Measurements from ENCODE around the gene DCUN1D4.

DCUN1D4 gene

DNA sequence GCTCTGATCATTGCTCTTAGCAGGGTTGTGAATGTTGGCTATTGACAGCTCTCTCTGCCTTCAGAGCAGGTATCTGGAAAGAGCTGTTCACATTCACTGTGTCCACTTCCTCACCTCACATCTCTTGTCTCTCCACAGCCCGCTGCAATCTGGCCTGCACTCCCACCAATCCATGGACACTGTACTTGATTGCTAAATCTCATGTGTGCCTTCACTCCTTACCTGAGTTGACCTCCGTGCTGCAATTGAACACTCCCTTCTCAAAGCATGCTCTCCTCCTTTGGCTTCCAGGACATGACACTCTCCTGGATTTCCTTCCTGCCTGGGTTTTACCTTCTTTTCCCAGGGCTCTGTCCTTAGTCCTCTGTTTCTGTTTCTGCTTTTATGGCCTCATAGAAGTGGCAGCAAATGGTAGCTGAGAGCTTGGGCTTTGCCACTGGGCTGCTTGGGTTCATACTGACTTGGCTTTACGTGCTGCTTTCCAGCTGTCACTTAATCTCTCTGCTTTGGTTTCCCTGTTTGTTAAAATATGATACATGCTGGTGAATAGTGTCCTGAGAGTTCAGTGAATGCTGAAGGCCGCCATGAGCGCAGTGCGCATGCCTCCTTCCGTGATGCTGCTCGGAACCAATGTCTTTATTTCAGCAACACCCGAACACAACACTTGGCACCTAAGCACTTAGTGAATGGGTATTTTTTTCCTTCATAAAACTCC, 29.5 kb downstream of the DCUN1D4 start:
- peaks cover 52% of the 10 kb centered on the region for H3K36me3 ChIP-seq (ENCODE audit: control insufficient read depth, low read length)
- H3K9me2 ChIP-seq (replicated peaks; ENCODE audit: control insufficient read depth, low read length), result no peaks in the 10 kb centered on the region
- no peak overlapping the region for H3K27ac ChIP-seq (ENCODE audit: low read depth, low read length)
- H3F3A ChIP-seq (ENCODE audit: control insufficient read depth, insufficient read depth), result peaks cover 4% of the 10 kb centered on the region; the same call in 1 of the 2 replicates
- H3K4me1 ChIP-seq (ENCODE audit: control insufficient read depth, low read length), result no peaks in the 10 kb centered on the region
- no peak overlapping the region for H3K4me2 ChIP-seq (ENCODE audit: low read length)
- no peak overlapping the region for H3K4me3 ChIP-seq (ENCODE audit: low read length)
- H3K79me2 ChIP-seq (ENCODE audit: control insufficient read depth, low read length), result no peaks in the 10 kb centered on the region
- H4K20me1 ChIP-seq (ENCODE audit: control insufficient read depth, insufficient read depth, low read depth, low read length), result no peaks in the 10 kb centered on the region
- H3K27me3 ChIP-seq (ENCODE audit: control insufficient read depth, low read length), result no peaks in the 10 kb centered on the region
- H3K9me3 ChIP-seq (ENCODE audit: control insufficient read depth, insufficient read depth, low read length), result no peaks in the 10 kb centered on the region
- no peak for TF ChIP-seq CTCF (IDR thresholded peaks at IDR 0.05; ENCODE audit: low read depth, low read length, poor library complexity, severe bottlenecking)
- no peak for TF ChIP-seq EZH2phosphoT487 (IDR thresholded peaks at IDR 0.05; ENCODE audit: borderline replicate concordance, low read length)

GRCh38 chr4:51874551-51874950, 31.6 kb downstream of the DCUN1D4 start:
- TF ChIP-seq CTCF (IDR thresholded peaks at IDR 0.05; ENCODE audit: low read depth, low read length, poor library complexity, severe bottlenecking) (no peak), EZH2phosphoT487 (IDR thresholded peaks at IDR 0.05; ENCODE audit: borderline replicate concordance, low read length) (no peak)
- Histone ChIP-seq H3K4me3 (ENCODE audit: low read length) (no peak overlapping the region), H4K20me1 (ENCODE audit: control insufficient read depth, insufficient read depth, low read depth, low read length) (no peaks in the 10 kb centered on the region), H3K27ac (ENCODE audit: low read depth, low read length) (no peak overlapping the region), H3K79me2 (ENCODE audit: control insufficient read depth, low read length) (no peaks in the 10 kb centered on the region), H3K27me3 (ENCODE audit: control insufficient read depth, low read length) (no peaks in the 10 kb centered on the region), H3K9me3 (ENCODE audit: control insufficient read depth, insufficient read depth, low read length) (no peaks in the 10 kb centered on the region), H3K9me2 (replicated peaks; ENCODE audit: control insufficient read depth, low read length) (no peaks in the 10 kb centered on the region), H3F3A (ENCODE audit: control insufficient read depth, insufficient read depth) (no peaks in the 10 kb centered on the region), H3K4me2 (ENCODE audit: low read length) (no peak overlapping the region), H3K4me1 (ENCODE audit: control insufficient read depth, low read length) (no peaks in the 10 kb centered on the region), H3K36me3 (ENCODE audit: control insufficient read depth, low read length) (peaks cover 53% of the 10 kb centered on the region)

- H3K27ac ChIP-seq (ENCODE audit: low read depth, low read length), result no peak overlapping the region
- H3F3A ChIP-seq (ENCODE audit: control insufficient read depth, insufficient read depth), result 0 out of 2 replicates have a peak, but pooled peaks cover 3% of the 10 kb centered on the region
- no peaks in the 10 kb centered on the region for H3K4me1 ChIP-seq (ENCODE audit: control insufficient read depth, low read length)
- no peak overlapping the region for H3K4me3 ChIP-seq (ENCODE audit: low read length)
- no peaks in the 10 kb centered on the region for H4K20me1 ChIP-seq (ENCODE audit: control insufficient read depth, insufficient read depth, low read depth, low read length)
- H3K9me2 ChIP-seq (replicated peaks; ENCODE audit: control insufficient read depth, low read length), result no peaks in the 10 kb centered on the region
- TF ChIP-seq EZH2phosphoT487 (IDR thresholded peaks at IDR 0.05; ENCODE audit: borderline replicate concordance, low read length) (no peak), CTCF (IDR thresholded peaks at IDR 0.05; ENCODE audit: low read depth, low read length, poor library complexity, severe bottlenecking) (no peak)
- H3K9me3 ChIP-seq (ENCODE audit: control insufficient read depth, insufficient read depth, low read length), result no peaks in the 10 kb centered on the region
- H3K4me2 ChIP-seq (ENCODE audit: low read length), result no peak overlapping the region
- H3K27me3 ChIP-seq (ENCODE audit: control insufficient read depth, low read length), result no peaks in the 10 kb centered on the region
- peaks cover 31% of the 10 kb centered on the region for H3K36me3 ChIP-seq (ENCODE audit: control insufficient read depth, low read length)
- no peaks in the 10 kb centered on the region for H3K79me2 ChIP-seq (ENCODE audit: control insufficient read depth, low read length)
These were observed 35.5 kb downstream of the DCUN1D4 start for GRCh38 chr4:51878431-51878830.
